OCI-LY3 (cell line): Measurements from ENCODE around the gene ARR3.
"Not testable (repeated sequence)": the region's sequence is repeated elsewhere in the genome, so short reads cannot be mapped to it uniquely, and the experiment has no call there.

Experiments used
- H2AFZ ChIP-seq: fragments of 200-600, 300-600 bp; shearing (Covaris generic); 2 replicates; pipeline ENCODE4 v1.6.0; 2014; ENCODE audit warnings: antibody characterized with exemption, low read depth, low read length
- H3K27ac ChIP-seq: fragments of 200-600, 300-600 bp; sonication (generic); 2 replicates; pipeline ENCODE4 v1.5.1; 2014; ENCODE audit warnings: mild to moderate bottlenecking, low read length, moderate library complexity, mixed read lengths
- H3K27me3 ChIP-seq: fragments of 200-600, 300-600 bp; sonication (generic); 2 replicates; pipeline ENCODE4 v1.6.1; 2014; ENCODE audit warnings: low read depth, low read length, mixed read lengths
- H3K36me3 ChIP-seq: fragments of 200-600, 300-600 bp; sonication (generic); replicated peaks from 2 replicates; pipeline ENCODE3; 2014; ENCODE audit warnings: low read depth, low read length, mixed read lengths
- H3K4me1 ChIP-seq: fragments of 300-600, 200-600 bp; sonication (generic); 2 replicates; pipeline ENCODE4 v1.6.1; 2014; ENCODE audit warnings: low read length, mixed read lengths
- H3K4me2 ChIP-seq: fragments of 200-600, 300-600 bp; sonication (generic); 2 replicates; pipeline ENCODE4 v1.6.1; 2014; ENCODE audit warnings: low read length, mixed read lengths
- H3K4me3 ChIP-seq: fragments of 300-600, 200-600 bp; sonication (generic); 2 replicates; pipeline ENCODE4 v1.5.1; 2014; ENCODE audit warnings: antibody characterized with exemption, mild to moderate bottlenecking, low read length, moderate library complexity
- H3K79me2 ChIP-seq: fragments of 300-600, 200-600 bp; shearing (Covaris generic); 2 replicates; pipeline ENCODE4 v1.6.1; 2014; ENCODE audit warnings: mild to moderate bottlenecking, low read length, mixed read lengths
- H3K9ac ChIP-seq: fragments of 300-600, 200-600 bp; shearing (Covaris generic); 2 replicates; pipeline ENCODE4 v1.6.0; 2014; ENCODE audit warnings: mild to moderate bottlenecking, low read length, moderate library complexity
- H3K9me3 ChIP-seq: fragments of 200-600, 300-600 bp; shearing (Covaris generic); 2 replicates; pipeline ENCODE4 v1.6.1; 2014; ENCODE audit warnings: low read length, mixed read lengths; ENCODE audit not compliant: insufficient read depth
- H4K20me1 ChIP-seq: fragments of 200-600, 300-600 bp; sonication (generic); 2 replicates; pipeline ENCODE4 v1.6.1; 2016; ENCODE audit warnings: low read length, mixed read lengths; ENCODE audit not compliant: insufficient read depth
- CTCF ChIP-seq: fragments of 200-600, 300-600 bp; sonication (generic); IDR thresholded peaks from 2 replicates; pipeline ENCODE4 v1.5.1; 2014; ENCODE audit warnings: antibody characterized with exemption, low read length, low read depth
- EZH2phosphoT487 ChIP-seq: fragments of 200-600 bp; shearing (Covaris generic); IDR thresholded peaks from 2 replicates; pipeline ENCODE4 v1.6.1; 2018; ENCODE audit warnings: antibody characterized with exemption, mixed run types, low read depth

ARR3 gene

GRCh38 chrX:70313503-70313902 lies 45.4 kb downstream of the ARR3 start:
- no peaks in the 10 kb centered on the region for H3K9me3 ChIP-seq
- H3K27me3 ChIP-seq, result no peaks in the 10 kb centered on the region
- no peak overlapping the region for H3K27ac ChIP-seq
- no peak overlapping the region for H3K4me3 ChIP-seq
- H3K4me2 ChIP-seq, result no peak overlapping the region
- H3K9ac ChIP-seq, result no peak overlapping the region
- peaks cover 15% of the 10 kb centered on the region for H3K36me3 ChIP-seq
- 0 out of 2 replicates have a peak, but pooled peaks cover 3% of the 10 kb centered on the region for H3K79me2 ChIP-seq
- no peaks in the 10 kb centered on the region for H4K20me1 ChIP-seq
- no peaks in the 10 kb centered on the region for H3K4me1 ChIP-seq
- TF ChIP-seq CTCF (no peak), EZH2phosphoT487 (no peak)
- no peak overlapping the region for H2AFZ ChIP-seq

DNA sequence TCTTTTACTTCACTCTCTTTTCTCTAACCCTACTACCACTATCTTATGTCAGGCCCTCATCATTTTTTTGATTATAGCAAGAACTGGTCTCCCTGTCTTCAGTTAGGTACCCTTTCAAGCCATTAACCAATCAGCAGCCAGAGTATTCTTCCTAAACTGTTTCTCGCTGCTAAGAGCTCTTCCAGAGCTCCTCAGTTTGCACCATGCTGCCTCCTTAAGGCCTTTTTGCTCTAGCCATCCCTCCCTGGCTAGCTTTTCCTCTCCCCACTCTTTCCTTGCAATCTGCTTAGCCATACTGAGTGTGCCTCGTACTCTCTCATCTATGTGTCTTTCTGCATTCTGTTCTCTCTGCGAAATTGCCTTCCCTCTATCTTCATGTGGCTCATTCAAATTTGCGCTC lies 54.6 kb downstream of the ARR3 start:
- Histone ChIP-seq H3K9me3 (no peaks in the 10 kb centered on the region), H4K20me1 (no peaks in the 10 kb centered on the region), H3K36me3 (peaks cover 4% of the 10 kb centered on the region), H3K4me2 (no peak overlapping the region), H3K4me1 (no peaks in the 10 kb centered on the region), H3K9ac (no peak overlapping the region), H3K27ac (no peak overlapping the region), H3K79me2 (no peaks in the 10 kb centered on the region), H3K27me3 (no peaks in the 10 kb centered on the region), H3K4me3 (no peak overlapping the region), H2AFZ (no peak overlapping the region)
- TF ChIP-seq EZH2phosphoT487 (no peak), CTCF (no peak)

- H3K4me3 ChIP-seq, H4K20me1 ChIP-seq, H3K9me3 ChIP-seq, H3K36me3 ChIP-seq, H3K4me1 ChIP-seq, H3K79me2 ChIP-seq, H3K4me2 ChIP-seq, H2AFZ ChIP-seq, H3K27ac ChIP-seq, H3K27me3 ChIP-seq, H3K9ac ChIP-seq: not testable (repeated sequence)
Measured at GRCh38 chrX:70323628-70324027, 55.5 kb downstream of the ARR3 start.

DNA sequence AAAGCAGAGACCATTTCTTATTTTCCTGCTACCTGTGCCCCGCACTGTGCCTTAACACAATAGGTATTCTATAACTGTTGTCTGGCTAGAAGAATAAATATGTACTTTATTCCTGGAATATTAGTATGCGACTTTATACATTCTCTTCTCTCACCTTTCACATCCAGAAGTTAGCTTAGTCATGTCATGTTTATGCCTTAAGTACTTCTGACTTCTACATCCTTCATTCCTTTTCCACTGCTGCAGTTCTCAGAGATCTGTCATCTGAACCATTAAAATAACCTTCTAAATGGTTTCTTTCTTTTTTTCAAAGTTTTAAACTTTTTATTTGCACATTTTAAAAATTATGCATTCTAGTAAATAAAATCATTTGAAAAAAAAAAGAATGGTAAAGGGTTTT lies 56.2 kb downstream of the ARR3 start:
- no peaks in the 10 kb centered on the region for H3K4me1 ChIP-seq
- peaks cover 5% of the 10 kb centered on the region for H3K36me3 ChIP-seq
- no peaks in the 10 kb centered on the region for H3K79me2 ChIP-seq
- no peaks in the 10 kb centered on the region for H4K20me1 ChIP-seq
- no peaks in the 10 kb centered on the region for H3K9me3 ChIP-seq
- no peak overlapping the region for H2AFZ ChIP-seq
- TF ChIP-seq EZH2phosphoT487, result no peak
- no peak for TF ChIP-seq CTCF
- no peak overlapping the region for H3K9ac ChIP-seq
- H3K27me3 ChIP-seq, result no peaks in the 10 kb centered on the region
- H3K4me2 ChIP-seq, result no peak overlapping the region
- H3K27ac ChIP-seq, result no peak overlapping the region
- H3K4me3 ChIP-seq, result no peak overlapping the region

- no peaks in the 10 kb centered on the region for H3K79me2 ChIP-seq
- H3K36me3 ChIP-seq, result peaks cover 48% of the 10 kb centered on the region
- H3K27me3 ChIP-seq, result no peaks in the 10 kb centered on the region
- no peak overlapping the region for H3K27ac ChIP-seq
- H3K4me1 ChIP-seq, result peaks cover 5% of the 10 kb centered on the region
- TF ChIP-seq CTCF (no peak), EZH2phosphoT487 (no peak)
- no peak overlapping the region for H3K9ac ChIP-seq
- H3K9me3 ChIP-seq, result no peaks in the 10 kb centered on the region
- no peak overlapping the region for H2AFZ ChIP-seq
- peaks cover 7% of the 10 kb centered on the region; the same call in 1 of the 2 replicates for H4K20me1 ChIP-seq
- H3K4me3 ChIP-seq, result no peak overlapping the region
- no peak overlapping the region for H3K4me2 ChIP-seq
Measured at GRCh38 chrX:70331161-70331560, 63.0 kb downstream of the ARR3 start.
